NCI-H2227 (cell line): ENCODE data around the gene LRP5.

ENCODE experiments used
- DNase-seq: peaks from one replicate; lab custom pipeline; 2025; ENCODE audit not compliant: unreplicated experiment; lab: John Stamatoyannopoulos, UW

Gene LRP5

GRCh38 chr11:68312117-68312779, at the start of gene LRP5:
LRP5 (plus strand) TSS chr11:68312591; CDS start chr11:68312715, 124 bp downstream.
- DNase-seq = peak; percentile 51

- DNase-seq = no peak
Observed at GRCh38 chr11:68263444-68264035, 48.9 kb upstream of the LRP5 start.

GRCh38 chr11:68264244-68264643, 48.1 kb upstream of the LRP5 start:
- DNase-seq = no peak

GRCh38 chr11:68264741-68265540, 47.5 kb upstream of the LRP5 start:
- DNase-seq = no peak

DNA sequence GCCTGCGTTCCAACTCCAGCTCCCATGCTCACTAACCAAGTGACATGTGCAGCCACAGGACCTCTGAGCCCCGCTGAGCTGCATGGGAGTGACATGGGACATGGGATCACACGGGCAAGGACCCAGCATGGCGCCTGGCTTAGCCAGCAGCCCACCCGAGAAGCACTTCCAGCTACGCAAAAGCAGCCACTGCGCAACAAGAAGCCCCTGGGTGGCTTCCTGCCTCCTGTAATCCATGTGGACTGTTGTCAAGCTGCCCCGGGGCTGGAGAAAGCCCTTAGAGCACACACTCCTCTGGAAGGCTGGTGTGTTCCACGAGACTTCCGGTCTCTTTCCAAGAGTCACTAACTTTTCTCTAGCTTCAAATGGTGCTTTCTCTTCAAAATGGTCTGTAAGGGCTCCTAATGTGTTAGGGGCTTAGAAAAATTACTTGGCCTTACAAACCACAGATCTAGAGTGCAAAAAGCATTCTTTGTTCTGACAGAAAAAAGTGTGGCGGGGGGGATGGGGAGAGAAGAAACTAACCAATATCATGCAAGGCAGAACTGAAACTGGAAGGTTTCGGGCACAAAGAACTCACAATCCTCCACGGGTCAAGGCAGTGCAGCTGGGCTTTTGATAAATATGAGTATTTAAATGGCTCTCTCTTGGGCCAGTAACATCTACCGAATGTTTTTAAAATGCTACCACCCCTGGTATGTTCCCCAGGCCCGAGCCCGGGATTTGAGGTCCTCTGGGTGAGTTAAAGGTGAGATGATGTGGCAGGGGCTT, 46.1 kb upstream of the LRP5 start:
- DNase-seq = no peak

- no peak for DNase-seq
Observed at GRCh38 chr11:68266936-68267880, 45.2 kb upstream of the LRP5 start.

DNA sequence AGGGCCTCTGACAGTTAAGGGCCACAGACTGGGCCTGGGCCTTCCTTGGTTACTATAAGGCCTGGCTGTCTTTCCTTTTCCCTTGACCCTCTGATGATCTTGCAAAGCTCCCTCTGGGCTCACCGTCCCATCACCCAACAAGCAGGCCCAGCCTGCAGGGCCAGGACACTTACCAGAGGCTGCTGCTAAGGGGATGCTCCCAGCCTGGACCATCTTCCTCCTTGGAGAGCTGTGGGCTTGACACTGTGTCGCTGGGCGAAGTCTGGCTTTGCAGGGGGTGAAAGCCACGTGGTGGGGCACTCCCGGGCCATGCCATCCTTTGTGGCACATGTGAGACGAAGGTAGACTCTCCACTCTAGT, 44.5 kb upstream of the LRP5 start:
- no peak for DNase-seq

DNA sequence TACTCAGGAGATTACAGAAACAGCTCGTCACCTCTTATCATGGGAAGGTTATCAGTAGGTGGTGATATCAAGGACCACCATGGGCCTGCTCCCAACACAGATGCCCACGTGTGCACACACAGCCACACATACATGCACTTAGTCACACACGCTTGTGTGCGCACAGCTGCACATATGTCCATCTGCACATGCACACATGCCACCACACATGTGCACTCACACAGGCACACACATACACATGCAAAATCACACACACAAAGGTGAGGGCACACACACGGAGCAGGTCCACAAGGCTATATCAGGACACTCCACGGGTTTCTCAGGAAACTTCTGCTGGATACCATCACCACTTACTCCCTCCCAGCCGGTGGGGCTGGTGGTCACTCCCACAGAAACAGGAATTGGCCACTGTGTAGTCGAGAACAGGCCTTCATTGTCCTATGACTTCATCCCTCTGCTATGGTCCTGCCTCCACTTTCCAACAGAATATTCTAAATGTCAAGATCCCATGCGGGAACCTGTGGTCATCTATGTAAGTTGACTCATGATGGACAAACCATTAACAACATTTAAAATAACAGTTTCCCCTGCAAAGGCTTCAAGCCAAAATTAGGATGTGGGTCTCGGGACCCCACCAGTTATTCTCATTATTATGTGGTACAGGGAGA, 42.8 kb upstream of the LRP5 start:
- DNase-seq = no peak

- DNase-seq = no peak
Observed at GRCh38 chr11:68270196-68271022, 42.0 kb upstream of the LRP5 start.

- DNase-seq = peak; percentile 85
Observed at GRCh38 chr11:68271023-68271780, 41.2 kb upstream of the LRP5 start.

- DNase-seq = peak; percentile 97
Observed at GRCh38 chr11:68271781-68272608, 40.4 kb upstream of the LRP5 start, which contains the start of gene C11orf24. C11orf24 (minus strand) TSS chr11:68271973; CDS start chr11:68263767, 8,206 bp downstream.

DNA sequence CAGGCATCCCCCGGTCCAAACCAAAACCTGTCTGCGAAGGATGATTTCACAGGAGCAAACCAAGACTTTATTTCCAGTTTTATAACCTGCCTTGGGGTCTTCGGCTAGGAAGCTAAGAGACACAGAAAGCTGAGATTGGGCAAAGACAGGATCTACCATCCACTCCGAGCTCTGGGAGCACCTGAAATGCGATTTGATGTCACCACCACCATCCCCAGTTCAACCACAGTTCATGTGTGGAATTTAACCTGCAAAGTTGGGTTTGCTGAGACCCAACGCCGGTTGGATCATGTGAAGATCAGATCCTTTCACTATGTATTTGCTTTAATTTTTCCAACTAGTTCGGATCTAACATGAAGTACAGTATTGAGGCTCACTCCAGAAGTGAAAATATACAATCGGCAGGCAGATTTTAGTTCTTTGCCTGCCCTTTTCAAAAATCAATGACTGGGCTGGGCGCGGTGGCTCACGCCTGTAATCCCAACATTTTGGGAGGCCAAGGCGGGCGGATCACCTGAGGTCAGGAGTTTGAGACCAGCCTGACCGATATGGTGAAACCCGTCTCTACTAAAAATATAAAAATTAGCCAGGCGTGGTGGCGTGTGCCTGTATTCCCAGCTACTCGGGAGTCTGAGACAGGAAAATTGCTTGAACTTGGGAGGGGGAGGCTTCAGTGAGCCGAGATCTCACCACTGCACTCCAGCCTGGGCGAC, 39.2 kb upstream of the LRP5 start:
- DNase-seq = no peak

DNA sequence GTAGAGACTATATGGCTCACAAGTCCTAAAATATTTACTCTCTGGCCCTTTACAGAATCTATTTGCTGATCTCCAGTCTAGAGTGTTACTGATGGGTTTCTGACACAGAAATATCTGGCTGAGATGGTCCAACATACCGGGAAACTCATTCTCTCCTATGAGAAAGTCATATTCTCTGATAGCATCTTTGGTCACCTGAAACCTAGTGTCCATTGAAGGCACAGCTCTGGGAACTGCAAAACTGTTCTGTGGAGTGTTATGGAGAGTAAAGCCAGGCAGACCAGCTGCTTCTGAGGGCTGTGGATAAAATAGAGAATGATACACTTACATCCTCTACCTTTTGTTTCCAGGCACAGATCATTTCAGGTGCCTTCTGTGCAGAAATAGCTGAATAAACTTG, 38.1 kb upstream of the LRP5 start:
- DNase-seq = no peak

DNA sequence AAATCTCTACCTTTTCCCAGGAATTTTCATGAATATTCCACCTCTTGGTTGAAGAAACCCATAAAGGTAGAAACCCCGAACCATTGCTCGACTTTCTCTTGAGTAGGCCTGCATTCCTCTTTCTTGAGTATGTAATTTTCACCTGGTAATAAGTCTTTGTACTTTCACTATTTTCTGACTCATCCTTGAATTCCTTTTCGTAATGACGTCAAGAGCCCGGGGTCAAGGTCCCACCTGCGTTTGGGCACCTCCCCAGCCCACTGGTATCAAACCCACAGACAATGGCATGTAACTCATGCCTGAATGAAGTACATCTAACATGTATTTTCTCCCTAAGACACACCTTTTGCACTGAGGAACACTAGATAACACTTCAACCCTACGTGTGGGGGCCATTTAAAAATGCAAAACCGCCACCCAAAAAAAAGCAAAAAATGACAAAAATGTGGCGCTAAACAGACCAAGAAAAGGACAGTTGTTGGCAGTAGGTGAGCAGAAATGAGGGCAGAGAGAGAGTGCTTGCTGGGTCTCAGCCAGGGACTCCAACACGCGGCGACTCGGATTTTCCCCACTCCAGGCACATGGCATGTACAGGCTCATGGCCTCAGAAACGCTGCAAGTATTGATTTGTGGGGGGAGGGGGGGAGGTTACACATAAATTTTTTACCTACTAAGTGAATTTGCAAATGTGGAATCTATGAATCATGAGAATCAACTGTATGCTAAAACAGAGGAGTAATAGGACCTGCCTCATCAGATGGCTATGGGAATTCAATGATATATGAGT, 36.5 kb upstream of the LRP5 start:
- DNase-seq = no peak

DNA sequence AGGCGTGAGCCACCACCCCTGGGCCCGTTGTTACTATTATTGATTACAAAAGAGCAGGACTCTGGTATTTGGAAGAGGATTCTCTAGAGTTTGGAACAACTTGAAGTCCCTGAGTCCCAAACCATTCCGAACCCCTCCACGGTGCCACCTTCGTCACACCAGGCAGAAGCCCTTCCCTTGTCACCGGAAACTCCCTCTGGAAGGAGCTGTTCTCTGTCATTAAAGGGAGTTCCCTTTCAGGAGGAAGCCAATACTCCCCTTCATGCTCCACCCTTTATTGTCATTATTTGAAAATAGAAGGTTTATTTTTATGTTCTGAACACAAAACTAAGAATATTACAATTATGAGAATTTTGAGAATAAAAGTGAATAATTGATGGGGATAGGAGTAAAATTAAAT, 35.5 kb upstream of the LRP5 start:
- DNase-seq = no peak

GRCh38 chr11:68279676-68280075, 32.7 kb upstream of the LRP5 start:
- no peak for DNase-seq
